HepG2 (cell line): ENCODE results near the gene DLX3. TPM values are rescaled to one million over a fixed set of nuclear protein-coding genes. Genes with fewer than 3 reads are reported as not detected.
A peak's percentile ranks its signal among the peaks of the same experiment; 100 is the strongest.

ENCODE experiments used
- BCL6 ChIP-seq: IDR thresholded peaks from 2 replicates; pipeline ENCODE4 v1.6.1; 2016; ENCODE audit warnings: missing genetic modification reagents, missing compliant biosample characterization
- ELF1 ChIP-seq: sonication (generic); formaldehyde crosslinking; IDR thresholded peaks from 2 replicates; pipeline ENCODE4 v1.4.0; 2020; ENCODE audit warnings: missing genetic modification reagents
- ERF ChIP-seq: IDR thresholded peaks from 2 replicates; pipeline ENCODE4 v1.6.1; 2018; ENCODE audit warnings: missing biosample characterization, missing genetic modification reagents
- ISX ChIP-seq: sonication (generic); formaldehyde crosslinking; conservative IDR thresholded peaks from 2 replicates; pipeline ENCODE4 v1.5.0; 2020; ENCODE audit warnings: missing genetic modification reagents
- JUND ChIP-seq: sonication (generic); formaldehyde crosslinking; IDR thresholded peaks from 2 replicates; pipeline ENCODE4 v1.8.0; 2022; ENCODE audit warnings: mild to moderate bottlenecking, missing genetic modification reagents
- KLF12 ChIP-seq: sonication (generic); formaldehyde crosslinking; IDR thresholded peaks from 2 replicates; pipeline ENCODE4 v1.4.0; 2020; ENCODE audit warnings: missing genetic modification reagents, borderline replicate concordance
- MED13 ChIP-seq: sonication (generic); formaldehyde crosslinking; IDR thresholded peaks from 2 replicates; pipeline ENCODE4 v1.5.0; 2020; ENCODE audit warnings: missing genetic modification reagents
- ZFX ChIP-seq: sonication (generic); formaldehyde crosslinking; IDR thresholded peaks from 2 replicates; pipeline ENCODE4 v1.4.0; 2020; ENCODE audit warnings: mild to moderate bottlenecking, low read depth, missing genetic modification reagents, moderate library complexity
- ZNF768 ChIP-seq: sonication (generic); formaldehyde crosslinking; IDR thresholded peaks from 2 replicates; pipeline ENCODE4 v1.4.0; 2020; ENCODE audit warnings: missing genetic modification reagents
- ZNF775 ChIP-seq: sonication (generic); formaldehyde crosslinking; IDR thresholded peaks from 2 replicates; pipeline ENCODE4 v1.4.0; 2020; ENCODE audit warnings: missing genetic modification reagents, mild to moderate bottlenecking, moderate library complexity, borderline replicate concordance
- ZNF777 ChIP-seq: sonication (generic); formaldehyde crosslinking; IDR thresholded peaks from 2 replicates; pipeline ENCODE4 v1.4.0; 2020; ENCODE audit warnings: missing genetic modification reagents
- ZSCAN31 ChIP-seq: sonication (generic); formaldehyde crosslinking; IDR thresholded peaks from 2 replicates; pipeline ENCODE4 v1.5.0; 2020; ENCODE audit warnings: low read depth, mild to moderate bottlenecking, missing genetic modification reagents
- polyA plus RNA-seq, 8 experiments: library from polyadenylated mRNA; depleted of rRNA in 3 of 8; stranded (reverse) in 7 of 8; unstranded in 1 of 8; fragments of >200 nt; fragmentation: Illumina TruSeq in 4 of 8; extraction: Trizol in 4 of 8; gene quantifications; 2 replicates each; pipeline versions ENCODE4 v1.2.1 to v1.2.3, GENCODE V29; 2011 to 2016; ENCODE audit warnings: low read depth in 4 of 8, missing spikeins in 1 of 8, mixed read lengths in 1 of 8; ENCODE audit not compliant: insufficient read depth in 1 of 8
- total RNA-seq, 5 experiments: library from RNA; depleted of rRNA; stranded (reverse); fragments of >200 nt; fragmentation: Illumina TruSeq; extraction: Trizol; gene quantifications; 2 replicates each; pipeline ENCODE4 v1.2.3, GENCODE V29; 2016; ENCODE audit warnings: low read depth in 1 of 5
- TF ChIP-seq, protein P1 (sequence below): sonication (generic); formaldehyde crosslinking; IDR thresholded peaks from 2 replicates; pipeline ENCODE4 v1.5.0; 2020; ENCODE audit warnings: missing genetic modification reagents
- TF ChIP-seq, protein P2 (sequence below): sonication (generic); formaldehyde crosslinking; IDR thresholded peaks from 2 replicates; pipeline ENCODE4 v1.8.0; 2022; ENCODE audit warnings: mild to moderate bottlenecking, missing genetic modification reagents; ENCODE audit not compliant: insufficient replicate concordance
- TF ChIP-seq, protein P3 (sequence below): sonication (generic); formaldehyde crosslinking; IDR thresholded peaks from 2 replicates; pipeline ENCODE4 v1.4.0; 2020; ENCODE audit warnings: mild to moderate bottlenecking, missing genetic modification reagents, borderline replicate concordance
- TF ChIP-seq, protein P4 (sequence below): sonication (generic); formaldehyde crosslinking; conservative IDR thresholded peaks from 2 replicates; pipeline ENCODE4 v1.5.0; 2020; ENCODE audit warnings: missing genetic modification reagents
- TF ChIP-seq, protein P5 (sequence below): sonication (generic); formaldehyde crosslinking; IDR thresholded peaks from 2 replicates; pipeline ENCODE4 v1.5.0; 2020; ENCODE audit warnings: missing genetic modification reagents
- TF ChIP-seq, protein P6 (sequence below): sonication (generic); formaldehyde crosslinking; IDR thresholded peaks from 2 replicates; pipeline ENCODE4 v1.5.0; 2020; ENCODE audit warnings: mild to moderate bottlenecking, missing genetic modification reagents

DLX3 gene
- total and polyA plus RNA-seq, 2 of the 13 experiments (the other 11 are each of a cell fraction or from before 2014, with no cell fraction given) = 0.03 TPM; not detected in 1

DNA sequence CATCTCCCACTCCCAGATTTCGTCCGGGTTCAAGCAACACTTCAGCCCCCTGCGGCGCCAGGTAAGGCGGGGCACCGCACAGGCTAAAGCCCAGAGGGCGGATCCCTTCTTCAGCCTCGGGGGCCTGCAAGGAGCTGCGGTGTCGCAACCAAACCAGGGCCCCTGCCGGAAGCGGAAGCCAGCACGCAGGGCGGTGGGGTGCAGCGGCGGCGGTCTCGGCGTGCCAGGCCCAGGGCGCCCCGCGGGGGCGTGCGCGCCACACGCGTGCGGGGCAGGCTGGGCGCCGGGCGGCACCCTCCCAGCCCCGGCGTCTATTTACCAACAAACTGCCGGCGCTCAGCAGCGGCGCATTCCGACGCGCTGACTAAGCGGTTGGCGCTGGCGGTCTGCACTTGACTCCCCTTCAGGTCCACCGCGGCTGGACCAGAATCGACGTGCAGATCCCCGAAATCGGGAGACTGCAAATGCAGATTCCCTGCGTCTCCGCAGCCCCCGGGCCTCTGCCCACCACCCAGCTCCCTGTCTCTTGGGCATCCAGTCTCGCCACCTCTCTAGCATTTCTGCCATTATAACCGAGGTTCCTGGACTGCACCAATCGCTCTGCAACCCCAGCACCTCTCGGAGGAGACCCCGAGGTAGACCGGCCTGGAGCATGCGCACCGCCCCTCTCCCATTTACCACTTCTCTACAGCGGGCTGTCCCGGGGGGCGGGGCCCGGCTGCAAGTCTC, 26.5 kb downstream of the DLX3 start (continued):
- TF ChIP-seq JUND (CRISPR knock-in tag) (peak; percentile 83), ELF1 (CRISPR knock-in tag) (peak; percentile 80), ZSCAN31 (CRISPR knock-in tag) (no peak), ZNF777 (CRISPR knock-in tag) (peak; percentile 96), ZNF768 (CRISPR knock-in tag) (no peak; the same call in 1 of the 2 replicates), ZFX (CRISPR knock-in tag) (peak; percentile 65), ISX (CRISPR knock-in tag) (no peak), ERF (CRISPR knock-in tag) (no peak; the same call in 1 of the 2 replicates), ZNF775 (no peak), MED13 (no peak), BCL6 (CRISPR knock-in tag) (no peak), KLF12 (CRISPR knock-in tag) (no peak; the same call in 1 of the 2 replicates)
- TF ChIP-seq, protein P1, sequence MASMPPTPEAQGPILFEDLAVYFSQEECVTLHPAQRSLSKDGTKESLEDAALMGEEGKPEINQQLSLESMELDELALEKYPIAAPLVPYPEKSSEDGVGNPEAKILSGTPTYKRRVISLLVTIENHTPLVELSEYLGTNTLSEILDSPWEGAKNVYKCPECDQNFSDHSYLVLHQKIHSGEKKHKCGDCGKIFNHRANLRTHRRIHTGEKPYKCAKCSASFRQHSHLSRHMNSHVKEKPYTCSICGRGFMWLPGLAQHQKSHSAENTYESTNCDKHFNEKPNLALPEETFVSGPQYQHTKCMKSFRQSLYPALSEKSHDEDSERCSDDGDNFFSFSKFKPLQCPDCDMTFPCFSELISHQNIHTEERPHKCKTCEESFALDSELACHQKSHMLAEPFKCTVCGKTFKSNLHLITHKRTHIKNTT (CRISPR knock-in tag) = no peak
- TF ChIP-seq, protein P2, sequence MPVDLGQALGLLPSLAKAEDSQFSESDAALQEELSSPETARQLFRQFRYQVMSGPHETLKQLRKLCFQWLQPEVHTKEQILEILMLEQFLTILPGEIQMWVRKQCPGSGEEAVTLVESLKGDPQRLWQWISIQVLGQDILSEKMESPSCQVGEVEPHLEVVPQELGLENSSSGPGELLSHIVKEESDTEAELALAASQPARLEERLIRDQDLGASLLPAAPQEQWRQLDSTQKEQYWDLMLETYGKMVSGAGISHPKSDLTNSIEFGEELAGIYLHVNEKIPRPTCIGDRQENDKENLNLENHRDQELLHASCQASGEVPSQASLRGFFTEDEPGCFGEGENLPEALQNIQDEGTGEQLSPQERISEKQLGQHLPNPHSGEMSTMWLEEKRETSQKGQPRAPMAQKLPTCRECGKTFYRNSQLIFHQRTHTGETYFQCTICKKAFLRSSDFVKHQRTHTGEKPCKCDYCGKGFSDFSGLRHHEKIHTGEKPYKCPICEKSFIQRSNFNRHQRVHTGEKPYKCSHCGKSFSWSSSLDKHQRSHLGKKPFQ (CRISPR knock-in tag) = no peak
- TF ChIP-seq, protein P3, sequence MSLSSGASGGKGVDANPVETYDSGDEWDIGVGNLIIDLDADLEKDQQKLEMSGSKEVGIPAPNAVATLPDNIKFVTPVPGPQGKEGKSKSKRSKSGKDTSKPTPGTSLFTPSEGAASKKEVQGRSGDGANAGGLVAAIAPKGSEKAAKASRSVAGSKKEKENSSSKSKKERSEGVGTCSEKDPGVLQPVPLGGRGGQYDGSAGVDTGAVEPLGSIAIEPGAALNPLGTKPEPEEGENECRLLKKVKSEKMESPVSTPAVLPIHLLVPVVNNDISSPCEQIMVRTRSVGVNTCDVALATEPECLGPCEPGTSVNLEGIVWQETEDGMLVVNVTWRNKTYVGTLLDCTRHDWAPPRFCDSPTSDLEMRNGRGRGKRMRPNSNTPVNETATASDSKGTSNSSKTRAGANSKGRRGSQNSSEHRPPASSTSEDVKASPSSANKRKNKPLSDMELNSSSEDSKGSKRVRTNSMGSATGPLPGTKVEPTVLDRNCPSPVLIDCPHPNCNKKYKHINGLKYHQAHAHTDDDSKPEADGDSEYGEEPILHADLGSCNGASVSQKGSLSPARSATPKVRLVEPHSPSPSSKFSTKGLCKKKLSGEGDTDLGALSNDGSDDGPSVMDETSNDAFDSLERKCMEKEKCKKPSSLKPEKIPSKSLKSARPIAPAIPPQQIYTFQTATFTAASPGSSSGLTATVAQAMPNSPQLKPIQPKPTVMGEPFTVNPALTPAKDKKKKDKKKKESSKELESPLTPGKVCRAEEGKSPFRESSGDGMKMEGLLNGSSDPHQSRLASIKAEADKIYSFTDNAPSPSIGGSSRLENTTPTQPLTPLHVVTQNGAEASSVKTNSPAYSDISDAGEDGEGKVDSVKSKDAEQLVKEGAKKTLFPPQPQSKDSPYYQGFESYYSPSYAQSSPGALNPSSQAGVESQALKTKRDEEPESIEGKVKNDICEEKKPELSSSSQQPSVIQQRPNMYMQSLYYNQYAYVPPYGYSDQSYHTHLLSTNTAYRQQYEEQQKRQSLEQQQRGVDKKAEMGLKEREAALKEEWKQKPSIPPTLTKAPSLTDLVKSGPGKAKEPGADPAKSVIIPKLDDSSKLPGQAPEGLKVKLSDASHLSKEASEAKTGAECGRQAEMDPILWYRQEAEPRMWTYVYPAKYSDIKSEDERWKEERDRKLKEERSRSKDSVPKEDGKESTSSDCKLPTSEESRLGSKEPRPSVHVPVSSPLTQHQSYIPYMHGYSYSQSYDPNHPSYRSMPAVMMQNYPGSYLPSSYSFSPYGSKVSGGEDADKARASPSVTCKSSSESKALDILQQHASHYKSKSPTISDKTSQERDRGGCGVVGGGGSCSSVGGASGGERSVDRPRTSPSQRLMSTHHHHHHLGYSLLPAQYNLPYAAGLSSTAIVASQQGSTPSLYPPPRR = 0 out of 2 replicates have a peak, but pooled peaks have one; percentile 13
- TF ChIP-seq, protein P4, sequence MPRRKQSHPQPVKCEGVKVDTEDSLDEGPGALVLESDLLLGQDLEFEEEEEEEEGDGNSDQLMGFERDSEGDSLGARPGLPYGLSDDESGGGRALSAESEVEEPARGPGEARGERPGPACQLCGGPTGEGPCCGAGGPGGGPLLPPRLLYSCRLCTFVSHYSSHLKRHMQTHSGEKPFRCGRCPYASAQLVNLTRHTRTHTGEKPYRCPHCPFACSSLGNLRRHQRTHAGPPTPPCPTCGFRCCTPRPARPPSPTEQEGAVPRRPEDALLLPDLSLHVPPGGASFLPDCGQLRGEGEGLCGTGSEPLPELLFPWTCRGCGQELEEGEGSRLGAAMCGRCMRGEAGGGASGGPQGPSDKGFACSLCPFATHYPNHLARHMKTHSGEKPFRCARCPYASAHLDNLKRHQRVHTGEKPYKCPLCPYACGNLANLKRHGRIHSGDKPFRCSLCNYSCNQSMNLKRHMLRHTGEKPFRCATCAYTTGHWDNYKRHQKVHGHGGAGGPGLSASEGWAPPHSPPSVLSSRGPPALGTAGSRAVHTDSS (CRISPR knock-in tag) = no peak
- TF ChIP-seq, protein P5, sequence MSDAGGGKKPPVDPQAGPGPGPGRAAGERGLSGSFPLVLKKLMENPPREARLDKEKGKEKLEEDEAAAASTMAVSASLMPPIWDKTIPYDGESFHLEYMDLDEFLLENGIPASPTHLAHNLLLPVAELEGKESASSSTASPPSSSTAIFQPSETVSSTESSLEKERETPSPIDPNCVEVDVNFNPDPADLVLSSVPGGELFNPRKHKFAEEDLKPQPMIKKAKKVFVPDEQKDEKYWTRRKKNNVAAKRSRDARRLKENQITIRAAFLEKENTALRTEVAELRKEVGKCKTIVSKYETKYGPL (CRISPR knock-in tag) = no peak
- TF ChIP-seq, protein P6, sequence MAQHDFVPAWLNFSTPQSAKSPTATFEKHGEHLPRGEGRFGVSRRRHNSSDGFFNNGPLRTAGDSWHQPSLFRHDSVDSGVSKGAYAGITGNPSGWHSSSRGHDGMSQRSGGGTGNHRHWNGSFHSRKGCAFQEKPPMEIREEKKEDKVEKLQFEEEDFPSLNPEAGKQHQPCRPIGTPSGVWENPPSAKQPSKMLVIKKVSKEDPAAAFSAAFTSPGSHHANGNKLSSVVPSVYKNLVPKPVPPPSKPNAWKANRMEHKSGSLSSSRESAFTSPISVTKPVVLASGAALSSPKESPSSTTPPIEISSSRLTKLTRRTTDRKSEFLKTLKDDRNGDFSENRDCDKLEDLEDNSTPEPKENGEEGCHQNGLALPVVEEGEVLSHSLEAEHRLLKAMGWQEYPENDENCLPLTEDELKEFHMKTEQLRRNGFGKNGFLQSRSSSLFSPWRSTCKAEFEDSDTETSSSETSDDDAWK = no peak
